Activated CD8-positive, alpha-beta memory T cell treated with anti-CD3 and anti-CD28 coated beads, Interleukin-2, amount 10 ng/mL, durations not matched to agents 7 days and 5 days (primary cell): Measurements from ENCODE around the gene PRMT5. TPM values are rescaled to one million over a fixed set of nuclear protein-coding genes. Genes with fewer than 3 reads are reported as not detected.
"Not testable (repeated sequence)": the region's sequence is repeated elsewhere in the genome, so short reads cannot be mapped to it uniquely, and the experiment has no call there.

Experiments
- ATAC-seq: fragments of 150-1000 bp; cut with Tn5 transposase; one replicate; pipeline ENCODE4 v1.10.0; 2021; ENCODE audit warnings: moderate library complexity
- CTCF ChIA-PET: fragments of 350-600 bp; sonication (Branson Sonifier 250); formaldehyde crosslinking; loops from one replicate; lab custom pipeline; 2021; ENCODE audit warnings: antibody characterized with exemption; lab: Charles Lee
- DNase-seq: peaks from one replicate; pipeline ENCODE4 v3.0.0-alpha.2; 2020
- H3K27ac Mint-ChIP-seq: one replicate; pipeline ENCODE4 v1.8.0; 2021; ENCODE audit warnings: mild to moderate bottlenecking, mixed read lengths
- H3K27me3 Mint-ChIP-seq: one replicate; pipeline ENCODE4 v1.8.0; 2021; ENCODE audit warnings: mixed read lengths
- H3K36me3 Mint-ChIP-seq: one replicate; pipeline ENCODE4 v1.8.0; 2021; ENCODE audit warnings: mild to moderate bottlenecking, mixed read lengths
- H3K4me1 Mint-ChIP-seq: one replicate; pipeline ENCODE4 v1.8.0; 2021; ENCODE audit warnings: mixed read lengths
- H3K4me3 Mint-ChIP-seq: one replicate; pipeline ENCODE4 v1.8.0; 2021; ENCODE audit warnings: mild to moderate bottlenecking, moderate library complexity, mixed read lengths
- H3K9me3 Mint-ChIP-seq: one replicate; pipeline ENCODE4 v1.8.0; 2022; ENCODE audit warnings: low read depth, mixed read lengths
- total RNA-seq, 2 experiments: library from RNA; stranded (reverse); gene quantifications; one replicate each; pipeline ENCODE4 v1.2.3, GENCODE V29; 2021

PRMT5 gene
- total RNA-seq, 2 experiments from 2014 or later: 49.2 to 84.0 TPM

DNA sequence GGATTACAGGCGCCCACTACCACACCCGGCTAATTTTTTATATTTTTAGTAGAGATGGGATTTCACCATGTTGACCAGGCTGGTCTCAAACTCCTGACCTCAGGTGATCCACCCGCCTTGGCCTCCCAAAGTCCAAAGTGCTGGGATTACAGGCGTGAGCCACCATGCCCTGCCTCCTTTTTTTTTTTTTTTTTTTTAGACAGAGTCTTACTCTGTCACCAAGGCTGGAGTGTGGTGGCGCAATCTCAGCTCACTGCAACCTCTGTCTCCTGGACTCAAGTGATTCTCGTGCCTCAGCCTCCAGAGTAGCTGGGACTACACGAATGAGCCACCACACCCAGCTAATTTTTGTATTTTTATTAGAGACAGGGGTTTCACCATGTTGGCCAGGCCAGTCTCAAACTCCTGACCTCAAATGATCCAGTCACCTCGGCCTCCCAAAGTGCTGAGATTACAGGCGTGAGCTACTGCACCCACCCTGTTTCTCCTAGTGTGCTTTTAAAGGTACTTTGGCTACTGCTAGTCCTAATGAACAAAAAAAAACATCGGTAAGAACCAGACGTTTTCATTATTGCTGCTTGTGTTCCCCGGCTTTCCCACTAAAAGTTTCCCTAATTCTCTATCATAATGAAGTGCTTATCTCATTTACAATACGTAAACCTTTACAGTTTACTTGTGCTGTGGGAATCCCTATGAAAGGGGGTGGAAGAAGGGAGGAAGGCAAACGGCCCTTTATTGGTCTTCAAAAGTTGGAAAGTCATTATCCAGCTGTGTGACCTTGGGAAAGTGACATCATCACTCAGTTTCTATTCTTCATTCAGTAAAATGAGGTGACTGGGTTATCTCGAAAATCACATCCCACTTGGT lies 37.0 kb upstream of the PRMT5 start:
- H3K27me3 Mint-ChIP-seq: peaks cover 10% of the 10 kb centered on the region
- H3K4me1 Mint-ChIP-seq, DNase-seq, H3K9me3 Mint-ChIP-seq, ATAC-seq, H3K4me3 Mint-ChIP-seq, H3K27ac Mint-ChIP-seq, H3K36me3 Mint-ChIP-seq: not testable (repeated sequence)
- CTCF ChIA-PET: interaction anchor here (1.5 to 13.3 kb wide), 3 partner anchors 7 to 92 kb away, joined by 5 to 200 read pairs (median 34); partner anchors contain the start of genes AJUBA and CDH24

DNA sequence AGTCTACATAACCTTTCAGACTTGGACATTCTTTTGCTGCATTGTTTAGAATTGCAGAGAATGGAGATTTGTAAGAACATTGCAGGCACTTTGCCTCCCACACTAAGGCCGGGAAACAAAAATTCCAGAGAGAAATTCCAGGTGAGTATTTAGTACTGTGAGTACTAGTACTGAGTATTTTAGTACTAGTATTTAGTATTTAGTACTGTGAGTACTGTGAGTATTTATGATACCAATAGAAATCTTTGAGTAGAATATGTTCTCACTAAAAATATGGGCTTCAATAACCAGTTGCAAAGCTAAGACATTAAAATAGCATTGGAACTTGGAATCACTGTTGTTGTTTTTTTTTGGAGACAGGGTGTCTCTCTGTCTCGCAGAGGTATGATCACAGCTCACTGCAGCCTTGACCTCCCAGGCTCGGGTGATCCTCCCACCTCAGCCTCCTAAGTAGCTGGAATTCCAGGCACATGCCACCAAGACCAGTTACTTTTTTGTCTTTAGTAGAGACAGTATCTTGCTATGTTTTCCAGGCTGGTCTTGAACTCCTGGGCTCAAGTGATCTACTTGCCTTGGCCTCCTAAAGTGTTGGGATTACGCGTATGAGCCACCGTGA lies 33.0 kb upstream of the PRMT5 start:
- no peak overlapping the region for H3K4me3 Mint-ChIP-seq
- no peaks in the 10 kb centered on the region for H3K36me3 Mint-ChIP-seq
- CTCF ChIA-PET: interaction anchor here (0.8 to 7.6 kb wide), 9 partner anchors 8 to 96 kb away, joined by 3 to 34 read pairs (median 3); partner anchors contain the start of gene AJUBA
- DNase-seq: no peak
- no peak for ATAC-seq
- H3K4me1 Mint-ChIP-seq: peaks cover 8% of the 10 kb centered on the region
- no peak overlapping the region for H3K27ac Mint-ChIP-seq
- peaks cover 11% of the 10 kb centered on the region for H3K27me3 Mint-ChIP-seq
- no peaks in the 10 kb centered on the region for H3K9me3 Mint-ChIP-seq

DNA sequence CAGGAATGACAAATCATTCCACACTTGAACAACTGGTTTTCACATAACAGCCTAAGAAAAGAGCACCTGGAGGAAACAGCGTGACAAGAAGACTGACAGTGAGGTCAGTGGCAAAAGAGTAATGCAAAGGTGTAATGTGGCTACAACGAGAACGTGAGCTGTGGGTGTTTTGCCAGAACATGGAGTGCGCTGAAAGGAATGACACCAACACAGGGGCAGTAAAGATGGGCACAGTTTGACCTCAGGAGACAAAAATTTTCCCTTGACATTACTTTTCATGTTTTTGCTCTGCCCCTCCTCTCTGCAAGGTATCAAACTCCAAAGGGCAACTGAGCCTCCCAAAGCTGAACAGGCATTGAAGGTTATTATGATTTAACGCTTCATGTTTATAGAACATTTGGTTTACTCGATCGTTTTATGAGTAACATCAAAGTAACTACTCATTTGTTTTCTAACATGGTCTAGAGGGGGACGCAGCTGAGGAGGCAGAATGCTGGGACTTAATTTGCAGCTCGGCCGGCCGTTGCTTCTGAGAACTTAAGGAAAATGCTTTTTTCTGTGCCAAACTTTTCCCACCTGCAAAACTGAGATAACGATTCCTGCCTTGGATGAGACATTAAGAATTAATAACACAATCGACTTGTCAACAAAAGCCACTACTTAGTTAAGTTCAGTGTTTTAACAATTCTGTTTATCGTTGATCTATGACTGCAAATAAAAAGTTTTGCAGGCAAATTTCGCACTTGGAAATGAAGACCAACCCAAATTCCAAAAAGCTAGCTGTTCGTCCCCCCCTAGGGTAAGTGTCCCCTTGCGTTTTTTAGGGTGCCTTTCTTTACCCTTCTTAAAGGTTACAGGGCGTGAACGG lies 26.8 kb upstream of the PRMT5 start:
- no peak for ATAC-seq
- no peaks in the 10 kb centered on the region for H3K9me3 Mint-ChIP-seq
- CTCF ChIA-PET: interaction anchor here (0.6 to 5.4 kb wide), 19 partner anchors 12 to 386 kb away, joined by 3 to 28 read pairs (median 5); partner anchors contain the start of genes AJUBA, OXA1L, PRMT5 and PSMB5
- H3K36me3 Mint-ChIP-seq: peaks cover 18% of the 10 kb centered on the region
- H3K4me1 Mint-ChIP-seq: peaks cover 34% of the 10 kb centered on the region
- H3K27me3 Mint-ChIP-seq: peaks cover 4% of the 10 kb centered on the region
- H3K27ac Mint-ChIP-seq: peak overlapping the region; percentile 88
- no peak for DNase-seq
- H3K4me3 Mint-ChIP-seq: peak overlapping the region; percentile 94

DNA sequence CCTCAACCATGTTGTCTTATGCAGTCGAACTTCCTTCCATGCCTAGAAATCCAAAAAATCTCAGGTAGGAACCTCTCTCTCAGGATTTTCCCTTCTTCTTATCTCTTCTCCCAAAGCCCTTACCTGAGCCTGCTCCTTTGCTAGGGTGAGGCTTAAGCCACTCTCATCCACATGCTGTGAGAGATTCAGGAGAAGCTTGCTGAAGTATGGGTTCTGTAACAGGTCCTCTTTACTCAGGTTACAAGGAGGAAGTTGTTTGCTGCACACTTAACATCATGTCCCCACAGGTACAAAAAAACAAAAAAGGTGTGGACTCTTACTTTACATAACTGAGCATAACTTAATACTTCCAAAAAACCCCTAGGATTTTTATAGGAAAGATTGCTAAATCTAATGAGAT lies 23.2 kb upstream of the PRMT5 start:
- CTCF ChIA-PET: interaction anchor here (1.0 to 1.2 kb wide), 2 partner anchors 21 to 23 kb away, joined by 3 read pairs; no protein-coding TSS in a partner anchor
- H3K27me3 Mint-ChIP-seq: no peaks in the 10 kb centered on the region
- ATAC-seq (no peak), DNase-seq (no peak)
- no peak overlapping the region for H3K27ac Mint-ChIP-seq
- H3K4me3 Mint-ChIP-seq: no peak overlapping the region
- H3K36me3 Mint-ChIP-seq: peaks cover 30% of the 10 kb centered on the region
- H3K9me3 Mint-ChIP-seq: no peaks in the 10 kb centered on the region
- peaks cover 28% of the 10 kb centered on the region for H3K4me1 Mint-ChIP-seq

DNA sequence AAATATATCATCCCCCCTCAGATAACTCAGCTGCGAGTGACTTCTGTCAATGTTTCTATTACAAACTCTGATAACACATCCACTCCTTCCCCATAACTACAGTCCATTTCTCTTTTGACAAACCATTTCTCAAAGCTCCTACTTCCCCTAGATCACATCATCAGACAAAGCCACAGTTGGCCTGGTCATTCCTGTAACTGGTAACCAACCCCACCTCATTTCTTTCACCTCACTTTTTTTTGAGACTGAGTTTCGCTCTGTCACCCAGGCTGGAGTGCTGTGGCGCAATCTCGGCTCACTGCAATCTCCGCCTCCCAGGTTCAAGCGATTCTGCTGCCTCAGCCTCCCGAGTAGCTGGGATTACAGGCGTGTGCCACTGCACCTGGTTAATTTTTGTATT lies 22.6 kb upstream of the PRMT5 start:
- H3K4me3 Mint-ChIP-seq, H3K9me3 Mint-ChIP-seq, H3K27ac Mint-ChIP-seq, H3K27me3 Mint-ChIP-seq, DNase-seq, ATAC-seq: not testable (repeated sequence)
- CTCF ChIA-PET: interaction anchor here (0.9 to 1.4 kb wide), 2 partner anchors 43 to 106 kb away, joined by 3 read pairs; no protein-coding TSS in a partner anchor
- H3K36me3 Mint-ChIP-seq: peaks cover 36% of the 10 kb centered on the region
- H3K4me1 Mint-ChIP-seq: peaks cover 24% of the 10 kb centered on the region

DNA sequence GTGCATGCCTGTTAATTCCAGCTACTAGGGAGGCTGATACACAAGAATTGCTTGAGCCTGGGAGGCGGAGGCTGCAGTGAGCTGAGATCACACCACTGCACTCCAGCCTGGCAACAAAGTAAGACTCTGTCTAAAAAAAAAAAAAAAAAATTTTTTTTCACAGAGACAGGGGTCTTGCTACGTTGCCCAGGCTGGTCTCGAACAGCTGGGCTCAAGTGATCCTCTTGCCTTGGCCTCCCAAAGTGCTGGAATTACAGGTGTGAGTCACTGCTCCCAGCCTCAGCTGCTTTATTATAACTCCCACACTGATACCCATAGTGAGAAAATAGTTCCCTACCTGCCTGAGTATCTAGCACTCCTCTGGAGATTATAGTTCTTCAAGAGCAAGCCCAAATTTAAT lies 16.5 kb upstream of the PRMT5 start:
- no peaks in the 10 kb centered on the region for H3K4me1 Mint-ChIP-seq
- H3K27me3 Mint-ChIP-seq: no peaks in the 10 kb centered on the region
- no peak overlapping the region for H3K27ac Mint-ChIP-seq
- no peak overlapping the region for H3K4me3 Mint-ChIP-seq
- H3K36me3 Mint-ChIP-seq: peaks cover 25% of the 10 kb centered on the region
- ATAC-seq: no peak
- CTCF ChIA-PET: interaction anchor here (0.6 to 1.2 kb wide), 5 partner anchors 16 to 375 kb away, joined by 3 read pairs; no protein-coding TSS in a partner anchor
- no peaks in the 10 kb centered on the region for H3K9me3 Mint-ChIP-seq
- DNase-seq: no peak

DNA sequence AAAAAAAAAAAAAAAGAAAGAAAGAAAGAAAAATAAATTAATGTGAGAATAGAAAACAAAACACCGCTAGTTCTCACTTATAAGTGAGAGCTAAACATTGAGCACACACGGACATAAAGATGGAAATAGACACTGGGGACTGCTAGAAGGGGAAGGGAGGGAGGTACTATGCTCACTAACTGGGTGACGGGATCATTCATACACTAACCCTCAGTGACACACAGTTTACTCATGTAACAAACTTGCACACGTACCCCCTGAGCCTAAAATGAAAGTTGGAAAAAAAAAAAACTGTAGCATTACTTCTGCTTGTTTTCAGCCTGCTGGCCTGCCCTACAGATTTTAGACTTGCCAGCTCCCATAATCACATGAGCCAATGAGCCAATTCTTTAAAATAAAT lies 10.5 kb upstream of the PRMT5 start:
- CTCF ChIA-PET: no interaction called here
- peaks cover 15% of the 10 kb centered on the region for H3K36me3 Mint-ChIP-seq
- no peak for ATAC-seq

DNA sequence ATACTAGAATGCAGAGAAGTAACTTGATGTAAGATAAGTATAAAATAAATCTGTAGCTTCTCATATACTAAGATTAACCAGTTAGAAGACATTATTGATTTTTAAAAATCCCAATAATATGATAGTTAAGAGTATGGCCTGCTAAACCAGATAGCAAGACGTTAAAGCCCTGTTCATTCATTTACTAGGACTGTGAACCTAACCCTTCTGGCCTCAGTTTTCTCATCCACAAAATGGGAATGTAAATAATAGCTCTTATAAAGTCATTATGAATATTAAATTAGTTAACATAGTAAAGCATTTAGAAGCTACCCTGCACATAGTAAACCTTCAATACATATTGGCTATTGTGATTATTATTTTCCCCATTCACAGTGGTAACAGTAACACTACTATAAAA lies 6.0 kb upstream of the PRMT5 start:
- peaks cover 11% of the 10 kb centered on the region for H3K36me3 Mint-ChIP-seq
- no peak for DNase-seq
- H3K4me3 Mint-ChIP-seq: no peak overlapping the region
- no peak overlapping the region for H3K27ac Mint-ChIP-seq
- H3K9me3 Mint-ChIP-seq: no peaks in the 10 kb centered on the region
- no peaks in the 10 kb centered on the region for H3K27me3 Mint-ChIP-seq
- CTCF ChIA-PET: interaction anchor here (1.0 to 1.3 kb wide), 4 partner anchors 9 to 123 kb away, joined by 3 to 6 read pairs (median 4); partner anchors contain the start of gene CDH24
- H3K4me1 Mint-ChIP-seq: peaks cover 5% of the 10 kb centered on the region
- no peak for ATAC-seq

More for the DNA sequence above, 10.5 kb upstream of the PRMT5 start:
- no peaks in the 10 kb centered on the region for H3K9me3 Mint-ChIP-seq
- no peak overlapping the region for H3K27ac Mint-ChIP-seq
- no peak overlapping the region for H3K4me3 Mint-ChIP-seq
- no peaks in the 10 kb centered on the region for H3K4me1 Mint-ChIP-seq
- H3K27me3 Mint-ChIP-seq: no peaks in the 10 kb centered on the region
- no peak for DNase-seq

DNA sequence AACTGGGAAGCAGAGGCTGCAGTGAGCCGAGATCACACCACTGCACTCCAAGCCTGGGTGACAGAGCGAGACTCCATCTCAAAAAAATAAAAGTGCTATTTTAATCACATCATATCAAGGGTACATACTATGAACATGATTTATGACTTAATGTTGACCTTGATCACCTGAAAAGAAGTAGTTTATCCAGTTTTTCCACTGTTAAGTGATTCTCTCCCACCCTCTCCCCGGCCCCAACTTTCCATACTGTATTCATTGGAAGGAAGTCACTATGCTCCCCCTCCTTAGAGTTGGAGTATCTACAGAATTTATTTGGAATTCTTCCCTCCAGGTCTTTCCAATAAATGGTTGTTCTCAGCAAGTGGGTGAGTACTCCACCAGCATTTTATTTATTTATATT lies 3.0 kb upstream of the PRMT5 start:
- CTCF ChIA-PET: interaction anchor here (1.5 to 6.4 kb wide), 2 partner anchors 13 to 54 kb away, joined by 4 to 58 read pairs; partner anchors contain the start of gene RBM23
- peaks cover 7% of the 10 kb centered on the region for H3K36me3 Mint-ChIP-seq
- peaks cover 18% of the 10 kb centered on the region for H3K4me1 Mint-ChIP-seq
- ATAC-seq (no peak), DNase-seq (no peak)
- H3K27me3 Mint-ChIP-seq: no peaks in the 10 kb centered on the region
- H3K27ac Mint-ChIP-seq: no peak overlapping the region
- no peaks in the 10 kb centered on the region for H3K9me3 Mint-ChIP-seq
- no peak overlapping the region for H3K4me3 Mint-ChIP-seq

DNA sequence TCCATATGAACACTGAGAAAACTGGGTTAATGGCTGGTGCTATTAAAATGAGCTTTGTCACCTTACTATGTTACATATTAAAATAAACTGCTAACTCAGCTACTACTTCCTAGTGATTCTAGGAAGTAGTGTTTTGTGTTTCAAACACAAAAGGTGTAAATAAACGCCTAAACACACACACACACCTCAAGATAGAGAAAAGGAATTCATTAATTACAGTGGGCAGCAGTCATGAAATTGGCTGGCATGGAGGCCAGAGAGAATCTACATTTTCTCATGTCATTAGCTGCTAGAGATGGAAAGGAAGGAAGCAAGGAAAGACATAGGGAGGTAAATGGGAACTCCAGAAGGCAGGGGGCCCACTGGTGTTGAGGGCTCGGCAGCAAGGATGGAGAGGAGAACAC lies 787 bp upstream of the PRMT5 start:
- DNase-seq (no peak), ATAC-seq (no peak)
- Mint-ChIP-seq H3K9me3 (no peaks in the 10 kb centered on the region), H3K27ac (no peak overlapping the region), H3K4me3 (no peak overlapping the region), H3K4me1 (peaks cover 32% of the 10 kb centered on the region), H3K36me3 (peaks cover 18% of the 10 kb centered on the region), H3K27me3 (no peaks in the 10 kb centered on the region)
- CTCF ChIA-PET: interaction anchor here (0.6 to 6.4 kb wide), 42 partner anchors 9 to 374 kb away, joined by 3 to 58 read pairs (median 5); partner anchors contain the start of genes ACIN1, AJUBA, C14orf119 and CDH24

DNA sequence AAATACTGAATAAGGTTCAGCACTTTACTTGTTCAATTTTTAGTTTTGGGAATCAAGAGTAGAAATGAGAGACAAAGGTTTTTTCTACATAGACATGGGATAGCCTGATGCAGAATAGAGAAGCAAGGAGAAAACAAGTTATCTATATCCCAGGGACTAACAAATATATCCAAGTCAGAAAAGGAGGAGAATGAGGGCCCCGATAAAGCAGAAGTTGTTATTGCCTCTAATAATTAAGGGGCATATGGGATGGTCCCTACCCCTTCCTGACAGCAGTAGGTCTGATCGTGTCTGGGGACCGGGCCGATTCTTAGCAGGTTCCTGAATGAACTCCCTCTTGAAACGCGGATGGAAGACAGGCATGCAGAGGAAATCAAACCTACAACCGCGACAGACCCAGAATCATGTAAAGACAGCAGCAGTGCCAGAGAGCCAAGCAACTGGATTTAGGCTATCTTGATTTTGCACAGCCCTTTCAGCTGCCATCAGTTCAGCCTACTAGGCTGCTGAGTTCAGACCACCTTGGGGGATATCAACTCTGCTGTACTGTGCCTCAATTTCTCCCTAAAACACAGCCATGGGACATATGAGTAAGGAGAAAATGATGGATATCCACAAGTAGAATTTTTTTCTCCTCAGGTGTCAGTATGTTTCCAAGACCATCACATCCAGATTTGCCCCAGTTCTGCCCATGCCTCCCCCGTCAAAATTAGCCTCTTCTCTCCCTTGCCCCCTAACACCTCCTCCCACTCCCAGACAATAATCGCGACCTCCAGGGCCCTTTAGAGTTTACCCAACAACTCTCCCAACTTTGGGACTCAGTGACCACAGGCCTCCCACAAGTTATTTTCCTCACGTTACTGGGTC lies 706 bp downstream of the PRMT5 start:
- CTCF ChIA-PET: interaction anchor here (1.0 to 6.4 kb wide), 29 partner anchors 9 to 370 kb away, joined by 3 to 58 read pairs (median 6); partner anchors contain the start of genes ACIN1, AJUBA, C14orf119 and CDH24

DNA sequence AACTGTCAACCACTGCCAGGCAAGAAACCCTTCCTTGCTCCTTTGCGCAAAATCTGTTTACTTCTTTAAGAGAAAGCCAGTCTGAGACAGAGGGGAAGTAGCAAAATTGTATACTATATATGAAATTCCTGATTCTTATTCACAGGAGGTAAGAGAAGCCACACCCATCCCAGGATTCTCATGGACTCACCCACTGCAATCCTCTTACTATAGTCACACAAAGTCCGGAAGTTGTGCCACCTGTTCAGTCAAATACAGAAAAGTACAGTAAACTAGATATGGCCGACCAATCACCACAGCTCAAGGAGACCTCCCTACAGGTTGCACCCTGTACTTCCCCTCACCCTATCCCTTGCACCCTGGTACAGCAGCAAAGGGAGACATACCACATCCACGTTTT lies 2.9 kb downstream of the PRMT5 start:
- DNase-seq (no peak), ATAC-seq (no peak)
- no peaks in the 10 kb centered on the region for H3K9me3 Mint-ChIP-seq
- H3K4me3 Mint-ChIP-seq: no peak overlapping the region
- peak overlapping the region; percentile 16 for H3K27ac Mint-ChIP-seq
- CTCF ChIA-PET: interaction anchor here (6.4 kb wide), 1 partner anchor 7 kb away, joined by 58 read pairs; the partner anchor contains the start of gene RBM23
- peaks cover 27% of the 10 kb centered on the region for H3K4me1 Mint-ChIP-seq
- peaks cover 37% of the 10 kb centered on the region for H3K36me3 Mint-ChIP-seq
- H3K27me3 Mint-ChIP-seq: no peaks in the 10 kb centered on the region

More for the DNA sequence above, 706 bp downstream of the PRMT5 start:
- peaks cover 32% of the 10 kb centered on the region for H3K4me1 Mint-ChIP-seq
- no peak overlapping the region for H3K4me3 Mint-ChIP-seq
- H3K9me3 Mint-ChIP-seq: no peaks in the 10 kb centered on the region
- no peak for DNase-seq
- no peak for ATAC-seq
- H3K27ac Mint-ChIP-seq: no peak overlapping the region
- peaks cover 31% of the 10 kb centered on the region for H3K36me3 Mint-ChIP-seq
- H3K27me3 Mint-ChIP-seq: no peaks in the 10 kb centered on the region
